IMR-90 (cell line): ENCODE results near the gene RHOF. TPM values are rescaled to one million over a fixed set of nuclear protein-coding genes. Genes with fewer than 3 reads are reported as not detected.
A peak's percentile ranks its signal among the peaks of the same experiment; 100 is the strongest.

Experiments used
- ATAC-seq: fragments of 200-7000 bp; cut with Tn5 transposase; 2 replicates; pipeline ENCODE4 v1.9.1; 2020; ENCODE audit warnings: low read depth, mild to moderate bottlenecking, moderate library complexity
- BruUV-seq: library from RNA; stranded (reverse); fragments of 400-500 nt; replicated peaks from 2 replicates; lab custom pipeline; 2021; lab: Mats Ljungman, UMichigan
- CTCF ChIA-PET: fragments of 300-600 bp; formaldehyde crosslinking; extraction: SDS; loops from one replicate; lab custom pipeline; 2021; ENCODE audit warnings: antibody characterized with exemption; lab: Yijun Ruan, JAX
- POLR2A ChIA-PET: fragments of 300-600 bp; sonication (Branson Sonifier 250); formaldehyde crosslinking; loops from one replicate; lab custom pipeline; 2022; ENCODE audit warnings: antibody characterized with exemption; ENCODE audit not compliant: unreplicated experiment; lab: Charles Lee
- DNase-seq: peaks from one replicate; pipeline ENCODE4 v3.0.0; 2013
- H2AFZ ChIP-seq: replicated peaks from 2 replicates; pipeline ENCODE3; 2013; ENCODE audit warnings: low read length, mild to moderate bottlenecking; ENCODE audit not compliant: poor library complexity
- H2AK5ac ChIP-seq: 2 replicates; pipeline ENCODE4 v1.6.1; 2013; ENCODE audit warnings: low read depth, low read length, inconsistent platforms
- H2AK9ac ChIP-seq: replicated peaks from 2 replicates; pipeline ENCODE3; 2013; ENCODE audit warnings: mild to moderate bottlenecking, low read depth, low read length, moderate library complexity; ENCODE audit not compliant: poor library complexity
- H2BK120ac ChIP-seq: 2 replicates; pipeline ENCODE4 v1.6.1; 2013; ENCODE audit warnings: low read depth, low read length, inconsistent platforms
- H2BK15ac ChIP-seq: 3 replicates; pipeline ENCODE4 v1.6.1; 2013; ENCODE audit warnings: low read depth, low read length, inconsistent platforms
- H2BK20ac ChIP-seq: 2 replicates; pipeline ENCODE4 v1.6.1; 2013; ENCODE audit warnings: low read depth, mild to moderate bottlenecking, inconsistent platforms, low read length, moderate library complexity
- H2BK5ac ChIP-seq: 2 replicates; pipeline ENCODE4 v1.6.1; 2013; ENCODE audit warnings: mild to moderate bottlenecking, low read depth, low read length, inconsistent platforms; ENCODE audit not compliant: poor library complexity, severe bottlenecking
- H3K14ac ChIP-seq: replicated peaks from 2 replicates; pipeline ENCODE4 v1.6.1; 2013; ENCODE audit warnings: low read depth, low read length, inconsistent platforms
- H3K18ac ChIP-seq: 2 replicates; pipeline ENCODE4 v1.6.1; 2013; ENCODE audit warnings: low read depth, low read length, control low read depth
- H3K23ac ChIP-seq: 2 replicates; pipeline ENCODE4 v1.6.1; 2013; ENCODE audit warnings: low read depth, low read length, inconsistent platforms
- H3K27ac ChIP-seq: 2 replicates; pipeline ENCODE4 v1.5.1; 2013; ENCODE audit warnings: mild to moderate bottlenecking, control low read depth, low read length; ENCODE audit not compliant: insufficient read depth
- H3K27me3 ChIP-seq: 2 replicates; pipeline ENCODE4 v1.6.1; 2013; ENCODE audit warnings: low read length; ENCODE audit not compliant: control insufficient read depth, insufficient read depth
- H3K36me3 ChIP-seq: 2 replicates; pipeline ENCODE4 v1.6.1; 2013; ENCODE audit warnings: low read length, mixed read lengths; ENCODE audit not compliant: control insufficient read depth, insufficient read depth
- H3K4ac ChIP-seq: 2 replicates; pipeline ENCODE4 v1.6.1; 2013; ENCODE audit warnings: low read depth, low read length, inconsistent platforms
- H3K4me1 ChIP-seq: 2 replicates; pipeline ENCODE4 v1.6.1; 2013; ENCODE audit warnings: low read length, mixed read lengths; ENCODE audit not compliant: control insufficient read depth, insufficient read depth
- H3K4me2 ChIP-seq: 2 replicates; pipeline ENCODE4 v1.6.1; 2013; ENCODE audit warnings: low read depth, mild to moderate bottlenecking, control low read depth, low read length, moderate library complexity
- H3K4me3 ChIP-seq: 2 replicates; pipeline ENCODE4 v1.5.1; 2013; ENCODE audit warnings: low read depth, mild to moderate bottlenecking, control low read depth, low read length, moderate library complexity; ENCODE audit not compliant: insufficient read depth
- H3K56ac ChIP-seq: 2 replicates; pipeline ENCODE4 v1.6.1; 2013; ENCODE audit warnings: low read length, inconsistent platforms; ENCODE audit not compliant: insufficient read depth; ENCODE audit errors: extremely low read depth
- H3K79me1 ChIP-seq, 2 experiments: 2 replicates each; pipeline ENCODE4 v1.6.1; 2013; ENCODE audit warnings: low read length in 2 of 2, inconsistent platforms in 1 of 2, low read depth in 1 of 2
- H3K9ac ChIP-seq: 2 replicates; pipeline ENCODE4 v1.6.1; 2013; ENCODE audit warnings: low read depth, low read length, control low read depth
- H3K9me1 ChIP-seq: 2 replicates; pipeline ENCODE4 v1.6.1; 2013; ENCODE audit warnings: low read length, inconsistent platforms; ENCODE audit not compliant: insufficient read depth
- H3K9me3 ChIP-seq: 2 replicates; pipeline ENCODE4 v1.6.1; 2013; ENCODE audit warnings: low read length; ENCODE audit not compliant: control insufficient read depth, insufficient read depth
- H4K20me1 ChIP-seq: 2 replicates; pipeline ENCODE4 v1.6.1; 2013; ENCODE audit warnings: low read length, inconsistent platforms; ENCODE audit not compliant: insufficient read depth
- H4K5ac ChIP-seq: 2 replicates; pipeline ENCODE4 v1.6.1; 2013; ENCODE audit warnings: mild to moderate bottlenecking, low read depth, low read length, control low read depth
- H4K8ac ChIP-seq, 2 experiments: 2 replicates each; pipeline ENCODE4 v1.6.1; 2013; ENCODE audit warnings: low read depth in 2 of 2, low read length in 2 of 2, control low read depth in 1 of 2, inconsistent platforms in 1 of 2
- H4K91ac ChIP-seq: 2 replicates; pipeline ENCODE4 v1.6.1; 2013; ENCODE audit warnings: low read depth, low read length, inconsistent platforms; ENCODE audit not compliant: insufficient read depth
- CEBPB ChIP-seq: IDR thresholded peaks from 2 replicates; pipeline ENCODE4 v1.6.1; 2012; ENCODE audit warnings: low read depth, low read length, improper control_type of control experiment
- CHD1 ChIP-seq: IDR thresholded peaks from 2 replicates; pipeline ENCODE4 v1.6.1; 2012; ENCODE audit warnings: low read depth, low read length, improper control_type of control experiment
- MAFK ChIP-seq: IDR thresholded peaks from 2 replicates; pipeline ENCODE4 v1.6.1; 2012; ENCODE audit warnings: low read depth, low read length, improper control_type of control experiment
- WGBS, 2 experiments: methylation state at CpG; one replicate each; pipeline versions ENCODE4 v1.1.5 to v1.1.7; 2013; ENCODE audit warnings: missing lambda C conversion rate in 2 of 2; ENCODE audit not compliant: insufficient read length in 1 of 2; ENCODE audit errors: extremely low coverage in 2 of 2; 5-methylcytosine and 5-hydroxymethylcytosine counted together
- dilution Hi-C: fragments of 300-500 bp; cut with HindIII; formaldehyde crosslinking; loops from one replicate; pipeline ENCODE4 v1.14.3; 2018; ENCODE audit warnings: low sequenced_read_pairs; ENCODE audit not compliant: unreplicated experiment
- in situ Hi-C: fragments of 300-500 bp; cut with MboI; formaldehyde crosslinking; loops from 3 replicates; pipeline ENCODE4 v1.14.3; 2019; ENCODE audit warnings: low sequenced_read_pairs, inconsistent platforms, mixed read lengths
- intact Hi-C: fragments of 100-400 bp; cut with micrococcal nuclease; formaldehyde crosslinking; loops from 2 replicates; pipeline ENCODE4 v1.10.0; 2022
- polyA plus RNA-seq, 3 experiments: library from polyadenylated mRNA; depleted of rRNA; stranded (reverse); fragments of >200 nt; gene quantifications; 2 replicates each; pipeline ENCODE4 v1.2.3, GENCODE V29; 2012; ENCODE audit warnings: low replicate concordance in 1 of 3
- total RNA-seq: library from RNA; depleted of rRNA; stranded (reverse); fragments of >200 nt; gene quantifications from 2 replicates; pipeline ENCODE4 v1.2.3, GENCODE V29; 2012

The RHOF gene
- total and polyA plus RNA-seq, 2 of the 4 experiments (the other 2 are of a cell fraction) = 3.0 to 5.1 TPM

DNA sequence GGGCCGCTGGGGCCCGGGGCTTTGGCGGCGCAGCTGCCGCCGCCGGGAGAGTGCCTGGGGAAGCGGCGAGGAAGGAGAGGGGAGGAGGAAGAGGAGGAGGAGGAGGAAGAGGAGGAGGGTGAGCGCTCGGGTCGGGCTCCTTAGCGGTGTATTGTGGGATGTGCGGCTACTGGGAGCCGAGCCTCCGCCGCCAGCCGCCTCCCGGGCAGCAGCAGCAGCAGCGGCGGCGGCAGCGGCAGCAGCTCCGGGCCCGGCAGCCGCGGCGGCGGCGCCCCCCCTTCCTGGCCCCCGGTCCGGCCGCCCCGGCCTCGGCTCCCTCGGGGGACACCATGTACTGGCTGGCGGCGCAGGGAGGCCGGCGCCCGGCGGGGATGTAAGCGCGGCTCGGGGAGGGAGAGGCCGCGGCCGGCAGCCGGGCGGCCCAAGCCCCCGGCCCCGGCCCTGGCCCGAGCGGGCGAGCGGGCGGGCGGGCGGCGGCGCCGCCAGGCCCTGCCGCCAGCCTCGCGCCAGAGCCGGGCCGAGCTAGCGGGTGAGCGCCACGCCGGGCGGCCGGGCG, 10.5 kb upstream of the RHOF start, which contains the start of gene SETD1B:
TSS of gene SETD1B (plus strand) at position 149 of the 556 bp plus-strand sequence. CDS start 729 bp downstream, outside the sequence.
- BruUV-seq = no TSS peak
- no peak within 1 kb of the TSS for H2BK15ac ChIP-seq
- peak within 1 kb of the TSS; percentile 93 for H3K4me2 ChIP-seq
- H3K4me1 ChIP-seq = peaks cover 14% of the 10 kb centered on the region
- peak within 1 kb of the TSS; percentile 77 for H2BK120ac ChIP-seq
- peak within 1 kb of the TSS; percentile 93 for H2BK5ac ChIP-seq
- peak within 1 kb of the TSS; percentile 91 to 93 for H4K8ac ChIP-seq
- H3K9ac ChIP-seq = peak within 1 kb of the TSS; percentile 95
- intact Hi-C loops (no loop called here), dilution Hi-C loops (no loop called here), in situ Hi-C loops (no loop called here)
- H3K4ac ChIP-seq = peak within 1 kb of the TSS; percentile 97
- peak within 1 kb of the TSS; percentile 74 for H4K91ac ChIP-seq
- no peaks in the 10 kb centered on the region for H3K9me1 ChIP-seq
- ChIA-PET CTCF (interaction anchor here (2.3 kb wide), 1 partner anchor 10 kb away, joined by 8 read pairs; the partner anchor contains the start of gene RHOF), POLR2A (interaction anchor here (0.6 to 1.8 kb wide), 3 partner anchors 8 to 117 kb away, joined by 3 to 7 read pairs (median 4); no protein-coding TSS in a partner anchor)
- H3K4me3 ChIP-seq = peak within 1 kb of the TSS; percentile 82
- peak within 1 kb of the TSS; percentile 20 for H3K18ac ChIP-seq
- peak within 1 kb of the TSS; percentile 98 for H2AK9ac ChIP-seq
- peak within 1 kb of the TSS; percentile 87 for H2AFZ ChIP-seq
- H3K27ac ChIP-seq = peak within 1 kb of the TSS; percentile 97
- ATAC-seq (peak; percentile 5), DNase-seq (peak; percentile 44)
- no peaks in the 10 kb centered on the region for H3K27me3 ChIP-seq
- H3K14ac ChIP-seq = peak within 1 kb of the TSS; percentile 97
- peaks cover 25% of the 10 kb centered on the region for H4K20me1 ChIP-seq
- H2AK5ac ChIP-seq = peak within 1 kb of the TSS; percentile 91
- peaks cover 15% of the 10 kb centered on the region for H3K36me3 ChIP-seq
- H4K5ac ChIP-seq = peak within 1 kb of the TSS; percentile 41
- peak within 1 kb of the TSS; percentile 93 for H3K56ac ChIP-seq
- WGBS, 2 experiments = 2% methylated on average over 9 of the region's 74 CpGs; no CpG with 5 or more reads in 1 of the 2 experiments
- no peaks in the 10 kb centered on the region for H3K9me3 ChIP-seq
- H3K23ac ChIP-seq = peak within 1 kb of the TSS; percentile 86
- peaks cover 4 to 48% of the 10 kb centered on the region in 2 experiments; a peak in 3 of 4 replicates for H3K79me1 ChIP-seq
- H2BK20ac ChIP-seq = no peak within 1 kb of the TSS
- TF ChIP-seq CHD1 = no peak
- TF ChIP-seq MAFK = no peak
- no peak for TF ChIP-seq CEBPB
